Neural progenitor cell (in vitro differentiated cells): ENCODE measurements around the gene RBCK1. TPM values are rescaled to one million over a fixed set of nuclear protein-coding genes. Genes with fewer than 3 reads are reported as not detected.

Experiments
- DNase-seq: peaks from one replicate; pipeline ENCODE4 v3.0.0-alpha.2; 2016; ENCODE audit warnings: low spot score
- H2AFZ ChIP-seq: fragments of 200-600 bp; sonication (generic); replicated peaks from 2 replicates; pipeline ENCODE4 v1.6.1; 2016; ENCODE audit warnings: antibody characterized with exemption
- H3F3A ChIP-seq: fragments of 200-600 bp; sonication (generic); 2 replicates; pipeline ENCODE4 v1.6.1; 2016; ENCODE audit warnings: antibody characterized with exemption, low read depth
- H3K27ac ChIP-seq: fragments of 200-600 bp; sonication (generic); 2 replicates; pipeline ENCODE4 v1.5.1; 2016; ENCODE audit warnings: mild to moderate bottlenecking
- H3K27me3 ChIP-seq: fragments of 200-600 bp; sonication (generic); 2 replicates; pipeline ENCODE4 v1.6.1; 2016; ENCODE audit warnings: mild to moderate bottlenecking, moderate library complexity
- H3K36me3 ChIP-seq: fragments of 200-600 bp; sonication (generic); 2 replicates; pipeline ENCODE4 v1.5.1; 2016
- H3K4me1 ChIP-seq: fragments of 200-600 bp; sonication (generic); 2 replicates; pipeline ENCODE4 v1.6.1; 2016; ENCODE audit warnings: mixed run types
- H3K4me2 ChIP-seq: fragments of 200-600 bp; sonication (generic); 2 replicates; pipeline ENCODE4 v1.6.1; 2016
- H3K4me3 ChIP-seq: fragments of 200-600 bp; sonication (generic); 2 replicates; pipeline ENCODE4 v1.5.1; 2016
- H3K79me2 ChIP-seq: fragments of 200-600 bp; sonication (generic); 2 replicates; pipeline ENCODE4 v1.6.1; 2016; ENCODE audit warnings: low read depth
- H3K9ac ChIP-seq: fragments of 200-600 bp; sonication (generic); 2 replicates; pipeline ENCODE4 v1.6.1; 2016
- H3K9me3 ChIP-seq: fragments of 200-600 bp; sonication (generic); 2 replicates; pipeline ENCODE4 v1.5.1; 2016; ENCODE audit warnings: low read depth
- H4K20me1 ChIP-seq: fragments of 200-600 bp; sonication (generic); 2 replicates; pipeline ENCODE4 v1.6.1; 2016; ENCODE audit warnings: low read depth
- H3K27ac Mint-ChIP-seq: 3 replicates; pipeline ENCODE4 v1.8.0; 2021; ENCODE audit warnings: mixed read lengths
- H3K27me3 Mint-ChIP-seq: 2 replicates; pipeline ENCODE4 v1.8.0; 2022; ENCODE audit warnings: low read depth, mild to moderate bottlenecking, inconsistent platforms, moderate library complexity, mixed read lengths; ENCODE audit not compliant: insufficient read depth
- H3K36me3 Mint-ChIP-seq: 3 replicates; pipeline ENCODE4 v1.8.0; 2021; ENCODE audit warnings: mixed read lengths
- H3K4me1 Mint-ChIP-seq: 3 replicates; pipeline ENCODE4 v1.8.0; 2021; ENCODE audit warnings: mixed read lengths
- H3K4me3 Mint-ChIP-seq: 3 replicates; pipeline ENCODE4 v1.8.0; 2021; ENCODE audit warnings: mild to moderate bottlenecking, moderate library complexity, mixed read lengths
- H3K9me3 Mint-ChIP-seq: 3 replicates; pipeline ENCODE4 v1.8.0; 2020; ENCODE audit warnings: mixed read lengths
- CTCF ChIP-seq: fragments of 200-600 bp; sonication (generic); IDR thresholded peaks from 2 replicates; pipeline ENCODE4 v1.5.1; 2017; ENCODE audit warnings: antibody characterized with exemption, mild to moderate bottlenecking
- EZH2 ChIP-seq: fragments of 200-600 bp; sonication (generic); IDR thresholded peaks from 2 replicates; pipeline ENCODE4 v1.6.1; 2017; ENCODE audit warnings: antibody characterized with exemption, mild to moderate bottlenecking, moderate library complexity
- EZH2phosphoT487 ChIP-seq: fragments of 200-600 bp; sonication (generic); IDR thresholded peaks from 2 replicates; pipeline ENCODE4 v1.6.1; 2017; ENCODE audit warnings: antibody characterized with exemption
- total RNA-seq: library from RNA; depleted of rRNA; stranded (reverse); fragments of >200 nt; gene quantifications from 2 replicates; pipeline ENCODE4 v1.2.3, GENCODE V29; 2015; ENCODE audit warnings: low replicate concordance

RBCK1 gene
- total RNA-seq, 1 donor from 2014 or later: 24.3 TPM

- H3K9ac ChIP-seq: no peak overlapping the region
- H3F3A ChIP-seq: peaks cover 13% of the 10 kb centered on the region
- Mint-ChIP-seq H3K27ac (no peak overlapping the region), H3K36me3 (peaks cover 4% of the 10 kb centered on the region), H3K4me1 (peaks cover 28% of the 10 kb centered on the region), H3K4me3 (peak overlapping the region; percentile 53), H3K9me3 (no peaks in the 10 kb centered on the region), H3K27me3 (peaks cover 7% of the 10 kb centered on the region)
- H3K27ac ChIP-seq: no peak overlapping the region
- no peaks in the 10 kb centered on the region for H3K36me3 ChIP-seq
- H3K9me3 ChIP-seq: no peaks in the 10 kb centered on the region
- no peak overlapping the region for H2AFZ ChIP-seq
- H4K20me1 ChIP-seq: peaks cover 64% of the 10 kb centered on the region
- peak overlapping the region; percentile 79 for H3K4me3 ChIP-seq
- TF ChIP-seq EZH2phosphoT487 (no peak), EZH2 (no peak), CTCF (no peak)
- peaks cover 23% of the 10 kb centered on the region for H3K27me3 ChIP-seq
- DNase-seq: no peak
- H3K4me2 ChIP-seq: peak overlapping the region; percentile 89
- peaks cover 67% of the 10 kb centered on the region for H3K79me2 ChIP-seq
- peaks cover 10% of the 10 kb centered on the region for H3K4me1 ChIP-seq
Observed at GRCh38 chr20:460180-460579, 52.1 kb downstream of the RBCK1 start.

DNA sequence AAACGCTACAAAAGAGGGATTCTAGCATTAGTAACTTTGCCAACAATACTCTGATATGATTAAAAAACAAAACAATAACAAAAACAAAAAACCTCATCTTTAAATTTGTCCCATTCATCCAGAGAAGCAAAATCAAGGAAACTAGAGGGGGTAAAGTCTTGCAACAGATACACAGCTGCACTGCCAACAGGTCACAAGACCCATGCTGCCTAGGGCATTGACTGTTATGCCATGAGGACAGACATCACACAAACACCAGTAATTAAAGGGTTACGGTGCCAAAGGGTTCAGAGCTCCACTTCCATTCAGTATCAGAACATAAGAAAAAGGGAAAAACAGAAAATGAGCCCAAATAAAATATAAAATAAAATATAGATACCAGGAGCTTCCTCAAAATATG, 52.6 kb downstream of the RBCK1 start:
- Histone ChIP-seq H4K20me1 (peaks cover 59% of the 10 kb centered on the region), H3K36me3 (no peaks in the 10 kb centered on the region), H3K9me3 (no peaks in the 10 kb centered on the region), H3K9ac (no peak overlapping the region), H3K79me2 (peaks cover 62% of the 10 kb centered on the region), H3K4me3 (peak overlapping the region; percentile 79), H2AFZ (no peak overlapping the region), H3K4me2 (peak overlapping the region; percentile 89), H3F3A (peaks cover 13% of the 10 kb centered on the region), H3K27ac (no peak overlapping the region), H3K4me1 (peaks cover 10% of the 10 kb centered on the region), H3K27me3 (peaks cover 24% of the 10 kb centered on the region)
- Mint-ChIP-seq H3K9me3 (no peaks in the 10 kb centered on the region), H3K27ac (no peak overlapping the region), H3K36me3 (peaks cover 4% of the 10 kb centered on the region), H3K27me3 (peaks cover 7% of the 10 kb centered on the region), H3K4me3 (peak overlapping the region; percentile 97), H3K4me1 (peaks cover 28% of the 10 kb centered on the region)
- no peak for TF ChIP-seq EZH2
- TF ChIP-seq EZH2phosphoT487: no peak
- TF ChIP-seq CTCF: no peak
- no peak for DNase-seq

DNA sequence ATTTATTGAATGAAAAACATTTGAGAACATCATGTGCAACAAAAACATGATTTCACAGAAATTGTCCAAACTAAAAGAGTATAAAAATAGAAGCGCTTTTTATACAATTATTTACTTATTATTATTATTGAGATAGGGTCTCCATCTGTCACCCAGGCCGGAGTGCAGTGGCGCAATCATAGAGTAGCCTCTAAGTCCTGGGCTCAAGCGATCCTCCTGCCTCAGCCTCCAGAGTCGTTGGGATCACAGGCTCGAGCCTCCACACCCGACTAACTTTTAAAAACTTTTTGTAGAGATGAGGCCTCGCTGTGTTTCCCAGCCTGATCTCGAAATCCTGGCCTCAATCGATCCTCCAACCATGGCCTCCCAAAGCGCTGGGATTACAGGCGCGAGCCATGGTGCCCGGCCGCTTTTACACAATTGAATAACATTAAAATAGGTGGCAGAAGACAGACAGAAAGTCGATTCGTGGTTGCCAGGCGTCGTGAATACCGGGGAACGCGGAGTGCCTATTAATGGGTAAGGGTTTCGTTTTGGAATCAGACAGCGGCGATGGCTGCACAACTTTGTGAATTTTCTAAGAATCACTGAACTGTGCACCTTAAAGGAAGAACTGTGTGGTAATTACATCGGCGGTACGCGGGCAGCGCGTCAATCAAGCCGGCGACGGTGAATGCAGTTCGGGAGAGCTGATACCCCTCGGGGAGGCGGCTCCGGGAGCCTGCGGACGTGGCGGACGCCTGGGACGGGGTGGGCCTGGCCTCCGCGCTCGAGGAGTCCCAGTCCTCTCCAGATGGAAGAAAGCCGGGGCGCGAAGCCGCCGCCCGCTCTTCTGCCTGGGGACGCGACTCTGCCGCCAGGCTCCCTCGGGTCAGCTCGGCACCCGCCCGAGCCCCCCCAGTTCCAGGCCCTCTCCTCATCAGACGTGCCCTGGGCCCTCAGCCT, 53.4 kb downstream of the RBCK1 start:
- peaks cover 13% of the 10 kb centered on the region for H3F3A ChIP-seq
- peaks cover 10% of the 10 kb centered on the region for H3K4me1 ChIP-seq
- peak overlapping the region; percentile 81 for H2AFZ ChIP-seq
- H3K79me2 ChIP-seq: peaks cover 54% of the 10 kb centered on the region
- H3K9ac ChIP-seq: peak overlapping the region; percentile 40
- Mint-ChIP-seq H3K9me3 (no peaks in the 10 kb centered on the region), H3K4me1 (peaks cover 28% of the 10 kb centered on the region), H3K27ac (peak overlapping the region; percentile 69), H3K36me3 (peaks cover 2% of the 10 kb centered on the region), H3K27me3 (peaks cover 7% of the 10 kb centered on the region), H3K4me3 (peak overlapping the region; percentile 97)
- peaks cover 51% of the 10 kb centered on the region for H4K20me1 ChIP-seq
- H3K27ac ChIP-seq: no peak overlapping the region
- H3K27me3 ChIP-seq: peaks cover 24% of the 10 kb centered on the region
- H3K9me3 ChIP-seq: no peaks in the 10 kb centered on the region
- peak overlapping the region; percentile 79 for H3K4me3 ChIP-seq
- peak overlapping the region; percentile 89 for H3K4me2 ChIP-seq
- TF ChIP-seq CTCF (no peak), EZH2phosphoT487 (no peak), EZH2 (no peak)
- no peaks in the 10 kb centered on the region for H3K36me3 ChIP-seq
- DNase-seq: peak; percentile 76
